HepG2 (cell line): ENCODE results near the gene HIPK2. TPM values are rescaled to one million over a fixed set of nuclear protein-coding genes. Genes with fewer than 3 reads are reported as not detected.

Source experiments
- ATAC-seq: fragments of 200-7000 bp; cut with Tn5 transposase; 3 replicates; pipeline ENCODE4 v1.9.1; 2020; ENCODE audit warnings: mild to moderate bottlenecking, moderate library complexity
- BruUV-seq: library from RNA; stranded (reverse); fragments of 400-500 nt; replicated peaks from 2 replicates; lab custom pipeline; 2021; lab: Mats Ljungman, UMichigan
- CTCF ChIA-PET: fragments of 300-600 bp; formaldehyde crosslinking; extraction: SDS; loops from one replicate; lab custom pipeline; 2021; ENCODE audit warnings: low total read pairs, inconsistent platforms, low intra/inter-chr PET ratio; lab: Yijun Ruan, JAX
- POLR2A ChIA-PET: fragments of 350-600 bp; sonication (Branson Sonifier 250); formaldehyde crosslinking; loops from one replicate; lab custom pipeline; 2020; ENCODE audit warnings: antibody characterized with exemption, inconsistent platforms; lab: Yijun Ruan, JAX
- DNase-seq: peaks from one replicate; pipeline ENCODE4 v3.0.0-alpha.2; 2015; ENCODE audit warnings: low spot score
- FAIRE-seq: peaks from 3 replicates; lab custom pipeline; 2011; peaks lifted over from hg19 to GRCh38; lab: Jason Lieb, UNC
- H2AFZ ChIP-seq: one replicate; pipeline ENCODE4 v1.6.1; 2011; ENCODE audit warnings: low read length, inconsistent platforms
- H3K27ac ChIP-seq: fragments of 300-600 bp; 3 replicates; pipeline ENCODE4 v1.8.0; 2011; ENCODE audit warnings: mixed run types, mild to moderate bottlenecking, mixed read lengths, low read length, inconsistent platforms; ENCODE audit not compliant: insufficient read depth; ENCODE audit errors: extremely low read length
- H3K27me3 ChIP-seq, 2 experiments: fragments of 200-600 bp in 1 of 2; 2 replicates in 1 of 2; 3 replicates in 1 of 2; pipeline versions ENCODE4 v1.6.0 to v1.8.0; 2011; ENCODE audit warnings: low read length in 2 of 2, mild to moderate bottlenecking in 2 of 2, moderate library complexity in 2 of 2, inconsistent platforms in 1 of 2; ENCODE audit not compliant: insufficient read depth in 2 of 2, control insufficient read depth in 1 of 2
- H3K36me3 ChIP-seq, 2 experiments: fragments of 200-600 bp in 1 of 2; replicated peaks in 1 of 2; 2 replicates in 1 of 2; 3 replicates in 1 of 2; pipeline versions ENCODE4 v1.5.1 to v1.8.0; 2011; ENCODE audit warnings: low read length in 2 of 2, inconsistent platforms in 1 of 2; ENCODE audit not compliant: insufficient read depth in 2 of 2, control insufficient read depth in 1 of 2
- H3K4me1 ChIP-seq: 2 replicates; pipeline ENCODE4 v1.5.1; 2012; ENCODE audit warnings: low read length, inconsistent platforms; ENCODE audit not compliant: insufficient read depth
- H3K4me2 ChIP-seq: 2 replicates; pipeline ENCODE4 v1.6.0; 2011; ENCODE audit warnings: low read depth, low read length, inconsistent platforms
- H3K4me3 ChIP-seq, 3 experiments: fragments of 200-600 bp in 1 of 3; sonication (generic), shearing (Covaris generic) in 1 of 3; replicated peaks in 1 of 3; 2 replicates each; pipeline ENCODE4 v1.5.1; 2011 to 2016; ENCODE audit warnings: low read length in 3 of 3, inconsistent platforms in 2 of 3, low read depth in 2 of 3, mild to moderate bottlenecking in 2 of 3, control low read depth in 1 of 3, mixed read lengths in 1 of 3; ENCODE audit not compliant: insufficient read depth in 1 of 3
- H3K79me2 ChIP-seq: one replicate; pipeline ENCODE4 v1.6.1; 2011; ENCODE audit warnings: low read length, inconsistent platforms; ENCODE audit not compliant: insufficient read depth
- H3K9ac ChIP-seq: 2 replicates; pipeline ENCODE4 v1.6.0; 2011; ENCODE audit warnings: mild to moderate bottlenecking, low read depth, low read length, inconsistent platforms; ENCODE audit not compliant: insufficient read depth
- H3K9me3 ChIP-seq: 2 replicates; pipeline ENCODE4 v1.5.1; 2012; ENCODE audit warnings: mild to moderate bottlenecking, low read length
- H4K20me1 ChIP-seq: 2 replicates; pipeline ENCODE4 v1.6.0; 2011; ENCODE audit warnings: inconsistent platforms, mild to moderate bottlenecking, low read length, moderate library complexity; ENCODE audit not compliant: insufficient read depth
- CEBPB ChIP-seq: IDR thresholded peaks from 2 replicates; pipeline ENCODE4 v1.6.1; 2011; ENCODE audit warnings: low read depth, low read length, improper control_type of control experiment, borderline replicate concordance
- NR2F1 ChIP-seq, 2 experiments: fragments of 450-650 bp in 1 of 2; formaldehyde crosslinking in 1 of 2; IDR thresholded peaks; 2 replicates each; pipeline versions ENCODE4 v1.5.0 to v1.6.1; 2016 to 2020; ENCODE audit warnings: mild to moderate bottlenecking in 1 of 2, missing compliant biosample characterization in 1 of 2, missing genetic modification reagents in 1 of 2, moderate library complexity in 1 of 2
- REXO4 ChIP-seq: sonication (generic); formaldehyde crosslinking; IDR thresholded peaks from 2 replicates; pipeline ENCODE4 v1.8.0; 2022; ENCODE audit warnings: missing genetic modification reagents, mild to moderate bottlenecking, borderline replicate concordance
- SNAI1 ChIP-seq: sonication (generic); formaldehyde crosslinking; IDR thresholded peaks from 2 replicates; pipeline ENCODE4 v1.5.0; 2020; ENCODE audit warnings: mild to moderate bottlenecking, missing genetic modification reagents, borderline replicate concordance
- SP4 ChIP-seq: sonication (generic); formaldehyde crosslinking; IDR thresholded peaks from 2 replicates; pipeline ENCODE4 v1.8.1; 2023; ENCODE audit warnings: mild to moderate bottlenecking, missing genetic modification reagents
- ZNF562 ChIP-seq: sonication (generic); formaldehyde crosslinking; IDR thresholded peaks from 2 replicates; pipeline ENCODE4 v1.8.0; 2022; ENCODE audit warnings: missing genetic modification reagents, borderline replicate concordance
- ZNF761 ChIP-seq: sonication (generic); formaldehyde crosslinking; conservative IDR thresholded peaks from 2 replicates; pipeline ENCODE4 v1.4.0; 2020; ENCODE audit warnings: mild to moderate bottlenecking, missing genetic modification reagents
- WGBS: methylation state at CpG from one replicate; pipeline ENCODE4 v1.1.6; 2017; ENCODE audit warnings: low lambda C conversion rate; 5-methylcytosine and 5-hydroxymethylcytosine counted together
- in situ Hi-C: cut with HindIII; loops from 2 replicates; pipeline ENCODE4 v1.10.0; 2017; ENCODE audit warnings: low pct_unique_long_range_greater_than_20kb; ENCODE audit not compliant: extremely low pct_ligation_motif_present
- intact Hi-C: fragments of 100-400 bp; cut with micrococcal nuclease; formaldehyde crosslinking; loops from one replicate; pipeline ENCODE4 v1.10.0; 2022; ENCODE audit not compliant: unreplicated experiment
- polyA plus RNA-seq, 8 experiments: library from polyadenylated mRNA; depleted of rRNA in 3 of 8; stranded (reverse) in 7 of 8; unstranded in 1 of 8; fragments of >200 nt; fragmentation: Illumina TruSeq in 4 of 8; extraction: Trizol in 4 of 8; gene quantifications; 2 replicates each; pipeline versions ENCODE4 v1.2.1 to v1.2.3, GENCODE V29; 2011 to 2016; ENCODE audit warnings: low read depth in 4 of 8, missing spikeins in 1 of 8, mixed read lengths in 1 of 8; ENCODE audit not compliant: insufficient read depth in 1 of 8
- total RNA-seq, 5 experiments: library from RNA; depleted of rRNA; stranded (reverse); fragments of >200 nt; fragmentation: Illumina TruSeq; extraction: Trizol; gene quantifications; 2 replicates each; pipeline ENCODE4 v1.2.3, GENCODE V29; 2016; ENCODE audit warnings: low read depth in 1 of 5
- TF ChIP-seq, protein P1 (sequence below): sonication (generic); formaldehyde crosslinking; IDR thresholded peaks from 2 replicates; pipeline ENCODE4 v1.4.0; 2020; ENCODE audit warnings: missing genetic modification reagents, borderline replicate concordance

HIPK2 gene
- total and polyA plus RNA-seq, 2 of the 13 experiments (the other 11 are each of a cell fraction or from before 2014, with no cell fraction given): 14.4 to 20.2 TPM

DNA sequence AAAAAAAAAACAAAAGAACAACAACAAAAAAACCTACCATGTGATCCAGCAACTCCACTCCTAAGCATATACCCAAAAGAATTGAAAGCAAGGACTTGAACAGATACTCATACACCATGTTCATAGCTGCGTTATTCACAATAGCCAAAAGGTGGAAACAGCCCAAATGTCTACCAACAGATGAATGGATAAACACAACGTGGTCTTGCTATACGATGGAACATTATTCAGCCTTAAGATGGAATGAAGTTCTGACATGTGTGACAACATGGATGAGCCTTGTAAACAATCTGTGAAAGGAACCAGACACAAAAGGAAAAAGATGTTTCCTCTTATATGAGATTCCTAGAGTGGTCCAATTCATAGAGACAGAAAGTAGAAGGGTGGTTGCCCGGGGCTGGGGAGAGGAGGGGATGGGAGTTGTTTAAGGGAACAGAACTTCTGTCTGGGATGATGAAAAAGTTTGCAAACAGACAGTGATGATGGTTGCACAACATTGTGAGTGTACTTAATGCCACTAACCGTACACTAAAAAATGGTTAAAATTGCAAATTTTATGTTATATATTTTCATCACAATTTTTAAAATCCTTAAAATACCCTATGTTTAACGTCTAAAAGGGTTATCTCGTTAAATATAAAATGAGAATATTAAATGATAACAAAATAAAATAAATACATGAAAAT lies 242.7 kb downstream of the HIPK2 start:
- Histone ChIP-seq H4K20me1 (no peaks in the 10 kb centered on the region), H3K27me3 (peaks cover 2 to 57% of the 10 kb centered on the region in 2 experiments; a peak in 3 of 5 replicates), H3K36me3 (no peaks in the 10 kb centered on the region), H3K4me1 (no peaks in the 10 kb centered on the region), H3K9ac (no peak overlapping the region)
- FAIRE-seq: no peak
- 12% methylated on average over 7 of the region's 7 CpGs for WGBS
- intact Hi-C loops: no loop called here
- POLR2A ChIA-PET: no interaction called here
- 0 out of 2 replicates have a peak, but pooled peaks have one; percentile 10 for TF ChIP-seq CEBPB
- no peak for TF ChIP-seq REXO4 (CRISPR knock-in tag)
- TF ChIP-seq, all 625 proteins: peak for 1
- no TSS peak for BruUV-seq
- Histone ChIP-seq H3K4me2 (no peak overlapping the region), H2AFZ (no peak overlapping the region), H3K4me3 (no peak overlapping the region), H3K79me2 (no peaks in the 10 kb centered on the region), H3K9me3 (no peaks in the 10 kb centered on the region), H3K27ac (no peak overlapping the region)
- ATAC-seq (no peak), DNase-seq (no peak)
- CTCF ChIA-PET: no interaction called here
- in situ Hi-C loops: no loop called here

DNA sequence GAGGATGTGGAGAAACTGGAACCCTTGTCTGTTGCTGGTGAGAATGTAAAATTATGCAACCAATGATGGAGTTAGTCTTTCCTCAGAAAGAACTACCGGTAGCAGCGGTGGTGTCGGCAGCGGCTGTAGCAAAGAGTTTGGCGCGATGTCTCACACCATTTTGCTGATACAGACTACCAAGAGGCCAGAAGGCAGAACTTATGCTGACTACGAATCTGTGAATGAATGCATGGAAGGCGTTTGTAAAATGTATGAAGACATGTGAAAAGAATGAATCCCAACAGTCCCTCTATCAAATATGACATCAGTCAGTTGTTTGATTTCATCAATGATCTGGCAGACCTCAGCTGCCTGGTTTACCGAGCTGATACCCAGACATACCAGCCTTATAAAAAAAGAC lies 243.7 kb downstream of the HIPK2 start:
- Histone ChIP-seq H3K36me3 (no peaks in the 10 kb centered on the region), H3K4me1 (no peaks in the 10 kb centered on the region), H4K20me1 (no peaks in the 10 kb centered on the region), H2AFZ (no peak overlapping the region), H3K9ac (no peak overlapping the region), H3K9me3 (no peaks in the 10 kb centered on the region), H3K79me2 (no peaks in the 10 kb centered on the region), H3K27ac (no peak overlapping the region), H3K27me3 (peaks cover 0 to 48% of the 10 kb centered on the region in 2 experiments; a peak in 3 of 5 replicates), H3K4me2 (no peak overlapping the region), H3K4me3 (no peak overlapping the region)
- TF ChIP-seq ZNF562: no peak
- TF ChIP-seq, protein P1, sequence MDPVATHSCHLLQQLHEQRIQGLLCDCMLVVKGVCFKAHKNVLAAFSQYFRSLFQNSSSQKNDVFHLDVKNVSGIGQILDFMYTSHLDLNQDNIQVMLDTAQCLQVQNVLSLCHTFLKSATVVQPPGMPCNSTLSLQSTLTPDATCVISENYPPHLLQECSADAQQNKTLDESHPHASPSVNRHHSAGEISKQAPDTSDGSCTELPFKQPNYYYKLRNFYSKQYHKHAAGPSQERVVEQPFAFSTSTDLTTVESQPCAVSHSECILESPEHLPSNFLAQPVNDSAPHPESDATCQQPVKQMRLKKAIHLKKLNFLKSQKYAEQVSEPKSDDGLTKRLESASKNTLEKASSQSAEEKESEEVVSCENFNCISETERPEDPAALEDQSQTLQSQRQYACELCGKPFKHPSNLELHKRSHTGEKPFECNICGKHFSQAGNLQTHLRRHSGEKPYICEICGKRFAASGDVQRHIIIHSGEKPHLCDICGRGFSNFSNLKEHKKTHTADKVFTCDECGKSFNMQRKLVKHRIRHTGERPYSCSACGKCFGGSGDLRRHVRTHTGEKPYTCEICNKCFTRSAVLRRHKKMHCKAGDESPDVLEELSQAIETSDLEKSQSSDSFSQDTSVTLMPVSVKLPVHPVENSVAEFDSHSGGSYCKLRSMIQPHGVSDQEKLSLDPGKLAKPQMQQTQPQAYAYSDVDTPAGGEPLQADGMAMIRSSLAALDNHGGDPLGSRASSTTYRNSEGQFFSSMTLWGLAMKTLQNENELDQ: no peak
- TF ChIP-seq ZNF761 (CRISPR knock-in tag): no peak
- TF ChIP-seq SP4 (CRISPR knock-in tag): no peak
- no peak for TF ChIP-seq SNAI1 (CRISPR knock-in tag)
- TF ChIP-seq NR2F1 (CRISPR knock-in tag; IDR thresholded peaks at IDR 0.05): no peak
- DNase-seq (no peak), FAIRE-seq (no peak), ATAC-seq (no peak)
- intact Hi-C loops (no loop called here), in situ Hi-C loops (no loop called here)
- ChIA-PET CTCF (no interaction called here), POLR2A (no interaction called here)
- BruUV-seq: no TSS peak
- WGBS: 63% methylated on average over 9 of the region's 9 CpGs
